Loucy (cell line): Measurements from ENCODE around the gene ARMH3.

Source experiments
- H2AFZ ChIP-seq: fragments of 200-600 bp; sonication (generic); 2 replicates; pipeline ENCODE4 v1.6.0; 2016; ENCODE audit warnings: antibody characterized with exemption, mild to moderate bottlenecking, low read length, moderate library complexity
- H3F3A ChIP-seq: fragments of 200-600 bp; 2 replicates; pipeline ENCODE4 v1.6.0; 2016; ENCODE audit warnings: antibody characterized with exemption, low read depth, mild to moderate bottlenecking
- H3K27me3 ChIP-seq: fragments of 200-600 bp; sonication (generic); 2 replicates; pipeline ENCODE4 v1.6.1; 2014; ENCODE audit warnings: low read length, mild to moderate bottlenecking; ENCODE audit not compliant: insufficient read depth, poor library complexity, severe bottlenecking
- H3K36me3 ChIP-seq: fragments of 200-600 bp; sonication (generic); 2 replicates; pipeline ENCODE4 v1.6.1; 2016; ENCODE audit warnings: low read length; ENCODE audit not compliant: insufficient read depth
- H3K4me1 ChIP-seq: fragments of 200-600 bp; sonication (generic); 2 replicates; pipeline ENCODE4 v1.5.1; 2014; ENCODE audit warnings: low read length, mild to moderate bottlenecking; ENCODE audit not compliant: insufficient read depth, poor library complexity, severe bottlenecking
- H3K4me2 ChIP-seq: fragments of 200-600 bp; sonication (generic); 2 replicates; pipeline ENCODE4 v1.6.0; 2014; ENCODE audit warnings: antibody characterized with exemption, low read length, low read depth, mild to moderate bottlenecking; ENCODE audit not compliant: poor library complexity, severe bottlenecking
- H3K4me3 ChIP-seq: fragments of 200-600 bp; sonication (generic); 2 replicates; pipeline ENCODE4 v1.5.1; 2014; ENCODE audit warnings: low read length, mild to moderate bottlenecking, mixed read lengths; ENCODE audit not compliant: poor library complexity, severe bottlenecking
- H3K79me2 ChIP-seq: fragments of 200-600 bp; sonication (generic); 2 replicates; pipeline ENCODE4 v1.6.1; 2014; ENCODE audit warnings: low read length; ENCODE audit not compliant: insufficient read depth
- H3K9ac ChIP-seq: fragments of 200-600 bp; sonication (generic); 2 replicates; pipeline ENCODE4 v1.6.0; 2014; ENCODE audit warnings: mild to moderate bottlenecking, low read depth, low read length, moderate library complexity; ENCODE audit not compliant: poor library complexity, severe bottlenecking
- H3K9me2 ChIP-seq: fragments of 200-600 bp; sonication (generic); replicated peaks from 2 replicates; pipeline ENCODE4 v1.6.1; 2016; ENCODE audit warnings: low read depth, low read length, mixed read lengths
- H3K9me3 ChIP-seq: fragments of 200-600 bp; sonication (generic); 2 replicates; pipeline ENCODE4 v1.6.1; 2014; ENCODE audit warnings: mild to moderate bottlenecking, antibody characterized with exemption, low read length, low read depth; ENCODE audit not compliant: insufficient read depth
- H4K20me1 ChIP-seq: fragments of 200-600 bp; sonication (generic); 2 replicates; pipeline ENCODE4 v1.6.0; 2014; ENCODE audit warnings: antibody characterized with exemption, low read length, mild to moderate bottlenecking; ENCODE audit not compliant: insufficient read depth, poor library complexity, severe bottlenecking
- CTCF ChIP-seq: fragments of 200-600 bp; sonication (generic); conservative IDR thresholded peaks from 2 replicates; pipeline ENCODE4 v1.5.1; 2014; ENCODE audit warnings: mild to moderate bottlenecking, antibody characterized with exemption, low read length
- EZH2phosphoT487 ChIP-seq: fragments of 200-600 bp; IDR thresholded peaks from 2 replicates; pipeline ENCODE4 v1.6.1; 2018; ENCODE audit warnings: antibody characterized with exemption, mild to moderate bottlenecking, moderate library complexity, borderline replicate concordance

The ARMH3 gene

GRCh38 chr10:101893510-101894120 lies 162.4 kb downstream of the ARMH3 start:
- Histone ChIP-seq H4K20me1 (no peaks in the 10 kb centered on the region), H2AFZ (no peak overlapping the region), H3K36me3 (peaks cover 5% of the 10 kb centered on the region; the same call in 1 of the 2 replicates), H3K4me1 (peaks cover 3% of the 10 kb centered on the region), H3K27me3 (no peaks in the 10 kb centered on the region), H3K4me3 (no peak overlapping the region), H3K9me3 (no peaks in the 10 kb centered on the region), H3K9me2 (no peaks in the 10 kb centered on the region), H3F3A (no peaks in the 10 kb centered on the region), H3K4me2 (no peak overlapping the region), H3K9ac (no peak overlapping the region), H3K79me2 (no peaks in the 10 kb centered on the region)
- no peak for TF ChIP-seq EZH2phosphoT487
- TF ChIP-seq CTCF, result no peak

- no peak overlapping the region for H3K4me3 ChIP-seq
- H3K79me2 ChIP-seq, result no peaks in the 10 kb centered on the region
- TF ChIP-seq CTCF (no peak), EZH2phosphoT487 (no peak)
- H3F3A ChIP-seq, result no peaks in the 10 kb centered on the region
- H4K20me1 ChIP-seq, result no peaks in the 10 kb centered on the region
- no peak overlapping the region for H3K9ac ChIP-seq
- H3K4me1 ChIP-seq, result peaks cover 3% of the 10 kb centered on the region
- no peak overlapping the region for H3K4me2 ChIP-seq
- H3K36me3 ChIP-seq, result peaks cover 5% of the 10 kb centered on the region; the same call in 1 of the 2 replicates
- H3K9me2 ChIP-seq, result no peaks in the 10 kb centered on the region
- no peaks in the 10 kb centered on the region for H3K27me3 ChIP-seq
- H3K9me3 ChIP-seq, result no peaks in the 10 kb centered on the region
- no peak overlapping the region for H2AFZ ChIP-seq
Measured at GRCh38 chr10:101892782-101893391, 163.1 kb downstream of the ARMH3 start.

GRCh38 chr10:101889256-101890210 lies 166.4 kb downstream of the ARMH3 start:
- Histone ChIP-seq H3K4me2 (no peak overlapping the region), H3F3A (no peaks in the 10 kb centered on the region), H2AFZ (no peak overlapping the region), H3K79me2 (no peaks in the 10 kb centered on the region), H3K9ac (no peak overlapping the region), H3K4me3 (no peak overlapping the region), H3K36me3 (peaks cover 10% of the 10 kb centered on the region; the same call in 1 of the 2 replicates), H3K9me2 (no peaks in the 10 kb centered on the region), H4K20me1 (no peaks in the 10 kb centered on the region), H3K4me1 (no peaks in the 10 kb centered on the region), H3K27me3 (no peaks in the 10 kb centered on the region), H3K9me3 (no peaks in the 10 kb centered on the region)
- TF ChIP-seq CTCF (peak; percentile 92), EZH2phosphoT487 (no peak)
